Loucy (cell line): ENCODE results near the gene RAB6B.

ENCODE experiments used
- H2AFZ ChIP-seq: fragments of 200-600 bp; sonication (generic); 2 replicates; pipeline ENCODE4 v1.6.0; 2016; ENCODE audit warnings: antibody characterized with exemption, mild to moderate bottlenecking, low read length, moderate library complexity
- H3F3A ChIP-seq: fragments of 200-600 bp; 2 replicates; pipeline ENCODE4 v1.6.0; 2016; ENCODE audit warnings: antibody characterized with exemption, low read depth, mild to moderate bottlenecking
- H3K27me3 ChIP-seq: fragments of 200-600 bp; sonication (generic); 2 replicates; pipeline ENCODE4 v1.6.1; 2014; ENCODE audit warnings: low read length, mild to moderate bottlenecking; ENCODE audit not compliant: insufficient read depth, poor library complexity, severe bottlenecking
- H3K36me3 ChIP-seq: fragments of 200-600 bp; sonication (generic); 2 replicates; pipeline ENCODE4 v1.6.1; 2016; ENCODE audit warnings: low read length; ENCODE audit not compliant: insufficient read depth
- H3K4me1 ChIP-seq: fragments of 200-600 bp; sonication (generic); 2 replicates; pipeline ENCODE4 v1.5.1; 2014; ENCODE audit warnings: low read length, mild to moderate bottlenecking; ENCODE audit not compliant: insufficient read depth, poor library complexity, severe bottlenecking
- H3K4me2 ChIP-seq: fragments of 200-600 bp; sonication (generic); 2 replicates; pipeline ENCODE4 v1.6.0; 2014; ENCODE audit warnings: antibody characterized with exemption, low read length, low read depth, mild to moderate bottlenecking; ENCODE audit not compliant: poor library complexity, severe bottlenecking
- H3K4me3 ChIP-seq: fragments of 200-600 bp; sonication (generic); 2 replicates; pipeline ENCODE4 v1.5.1; 2014; ENCODE audit warnings: low read length, mild to moderate bottlenecking, mixed read lengths; ENCODE audit not compliant: poor library complexity, severe bottlenecking
- H3K79me2 ChIP-seq: fragments of 200-600 bp; sonication (generic); 2 replicates; pipeline ENCODE4 v1.6.1; 2014; ENCODE audit warnings: low read length; ENCODE audit not compliant: insufficient read depth
- H3K9ac ChIP-seq: fragments of 200-600 bp; sonication (generic); 2 replicates; pipeline ENCODE4 v1.6.0; 2014; ENCODE audit warnings: mild to moderate bottlenecking, low read depth, low read length, moderate library complexity; ENCODE audit not compliant: poor library complexity, severe bottlenecking
- H3K9me2 ChIP-seq: fragments of 200-600 bp; sonication (generic); replicated peaks from 2 replicates; pipeline ENCODE4 v1.6.1; 2016; ENCODE audit warnings: low read depth, low read length, mixed read lengths
- H3K9me3 ChIP-seq: fragments of 200-600 bp; sonication (generic); 2 replicates; pipeline ENCODE4 v1.6.1; 2014; ENCODE audit warnings: mild to moderate bottlenecking, antibody characterized with exemption, low read length, low read depth; ENCODE audit not compliant: insufficient read depth
- H4K20me1 ChIP-seq: fragments of 200-600 bp; sonication (generic); 2 replicates; pipeline ENCODE4 v1.6.0; 2014; ENCODE audit warnings: antibody characterized with exemption, low read length, mild to moderate bottlenecking; ENCODE audit not compliant: insufficient read depth, poor library complexity, severe bottlenecking
- CTCF ChIP-seq: fragments of 200-600 bp; sonication (generic); conservative IDR thresholded peaks from 2 replicates; pipeline ENCODE4 v1.5.1; 2014; ENCODE audit warnings: mild to moderate bottlenecking, antibody characterized with exemption, low read length
- EZH2phosphoT487 ChIP-seq: fragments of 200-600 bp; IDR thresholded peaks from 2 replicates; pipeline ENCODE4 v1.6.1; 2018; ENCODE audit warnings: antibody characterized with exemption, mild to moderate bottlenecking, moderate library complexity, borderline replicate concordance

The RAB6B gene

GRCh38 chr3:133882986-133883586, 12.6 kb downstream of the RAB6B start:
- H3K4me2 ChIP-seq = no peak overlapping the region
- H3K9me2 ChIP-seq = no peaks in the 10 kb centered on the region
- no peak overlapping the region for H3K9ac ChIP-seq
- no peaks in the 10 kb centered on the region for H3K79me2 ChIP-seq
- no peak overlapping the region for H2AFZ ChIP-seq
- H3K4me1 ChIP-seq = no peaks in the 10 kb centered on the region
- TF ChIP-seq EZH2phosphoT487 (no peak), CTCF (no peak)
- H3K9me3 ChIP-seq = no peaks in the 10 kb centered on the region
- H3K4me3 ChIP-seq = no peak overlapping the region
- no peaks in the 10 kb centered on the region for H3F3A ChIP-seq
- no peaks in the 10 kb centered on the region for H3K36me3 ChIP-seq
- no peaks in the 10 kb centered on the region for H4K20me1 ChIP-seq
- no peaks in the 10 kb centered on the region for H3K27me3 ChIP-seq

GRCh38 chr3:133881939-133882825, 13.5 kb downstream of the RAB6B start:
- no peaks in the 10 kb centered on the region for H3F3A ChIP-seq
- H3K79me2 ChIP-seq = no peaks in the 10 kb centered on the region
- H3K27me3 ChIP-seq = no peaks in the 10 kb centered on the region
- no peaks in the 10 kb centered on the region for H3K36me3 ChIP-seq
- no peaks in the 10 kb centered on the region for H4K20me1 ChIP-seq
- H3K4me2 ChIP-seq = no peak overlapping the region
- H3K9me2 ChIP-seq = no peaks in the 10 kb centered on the region
- H3K4me1 ChIP-seq = no peaks in the 10 kb centered on the region
- no peak overlapping the region for H2AFZ ChIP-seq
- no peaks in the 10 kb centered on the region for H3K9me3 ChIP-seq
- H3K4me3 ChIP-seq = no peak overlapping the region
- no peak overlapping the region for H3K9ac ChIP-seq
- TF ChIP-seq EZH2phosphoT487 = no peak
- TF ChIP-seq CTCF = no peak

- H3K9me3 ChIP-seq = no peaks in the 10 kb centered on the region
- H3K36me3 ChIP-seq = no peaks in the 10 kb centered on the region
- no peak overlapping the region for H3K9ac ChIP-seq
- no peaks in the 10 kb centered on the region for H3K4me1 ChIP-seq
- no peaks in the 10 kb centered on the region for H3K79me2 ChIP-seq
- no peak overlapping the region for H3K4me2 ChIP-seq
- no peak overlapping the region for H2AFZ ChIP-seq
- H3K9me2 ChIP-seq = no peaks in the 10 kb centered on the region
- TF ChIP-seq CTCF (no peak), EZH2phosphoT487 (no peak)
- H3K27me3 ChIP-seq = no peaks in the 10 kb centered on the region
- no peaks in the 10 kb centered on the region for H3F3A ChIP-seq
- no peak overlapping the region for H3K4me3 ChIP-seq
- no peaks in the 10 kb centered on the region for H4K20me1 ChIP-seq
These were observed 14.2 kb downstream of the RAB6B start for GRCh38 chr3:133881492-133881891.
